CD14-positive monocyte (primary cell): ENCODE measurements around the gene DUOXA2. TPM values are rescaled to one million over a fixed set of nuclear protein-coding genes. Genes with fewer than 3 reads are reported as not detected.

Experiments used
- DNase-seq, 3 donors: peaks; one replicate each; pipeline ENCODE4 v3.0.0-alpha.2; 2011 to 2022
- H2AFZ ChIP-seq: 2 replicates; pipeline ENCODE4 v1.6.0; 2012; ENCODE audit warnings: mild to moderate bottlenecking, low read depth, low read length, inconsistent platforms; ENCODE audit not compliant: insufficient read depth, poor library complexity, severe bottlenecking
- H3K27ac ChIP-seq, 2 donors: 1 replicate in 1 of 2; 2 replicates in 1 of 2; pipeline ENCODE4 v1.5.1; 2012 to 2013; ENCODE audit warnings: low read length in 2 of 2, control low read depth in 1 of 2, inconsistent platforms in 1 of 2, low read depth in 1 of 2, mild to moderate bottlenecking in 1 of 2
- H3K27me3 ChIP-seq, 2 donors: one replicate each; pipeline versions ENCODE4 v1.6.0 to v1.6.1; 2011 to 2013; ENCODE audit warnings: low read length in 2 of 2; ENCODE audit not compliant: control insufficient read depth in 2 of 2, insufficient read depth in 2 of 2
- H3K36me3 ChIP-seq, 2 donors: replicated peaks in 1 of 2; 1 replicate in 1 of 2; 2 replicates in 1 of 2; pipeline versions ENCODE4 v1.5.1 to v1.6.1; 2012 to 2013; ENCODE audit warnings: low read length in 2 of 2, control low read depth in 1 of 2, inconsistent platforms in 1 of 2, mild to moderate bottlenecking in 1 of 2; ENCODE audit not compliant: insufficient read depth in 2 of 2, control insufficient read depth in 1 of 2
- H3K4me1 ChIP-seq, 2 donors: 1 replicate in 1 of 2; 2 replicates in 1 of 2; pipeline versions ENCODE4 v1.5.1 to v1.6.1; 2012 to 2013; ENCODE audit warnings: low read length in 2 of 2, control low read depth in 1 of 2, inconsistent platforms in 1 of 2, mild to moderate bottlenecking in 1 of 2, moderate library complexity in 1 of 2; ENCODE audit not compliant: insufficient read depth in 2 of 2, control insufficient read depth in 1 of 2
- H3K4me2 ChIP-seq: replicated peaks from 2 replicates; pipeline ENCODE3; 2012; ENCODE audit warnings: low read length, moderate library complexity, mild to moderate bottlenecking; ENCODE audit not compliant: poor library complexity, severe bottlenecking; ENCODE audit errors: extremely low read depth
- H3K4me3 ChIP-seq, 3 experiments: fragments of 200-600 bp in 1 of 3; sonication (generic) in 1 of 3; replicated peaks in 1 of 3; 1 replicate in 2 of 3; 2 replicates in 1 of 3; pipeline ENCODE4 v1.5.1; 2011 to 2013; ENCODE audit warnings: low read length in 3 of 3, mild to moderate bottlenecking in 3 of 3, control low read depth in 2 of 3, low read depth in 2 of 3, inconsistent platforms in 1 of 3, moderate library complexity in 1 of 3
- H3K79me2 ChIP-seq: 2 replicates; pipeline ENCODE4 v1.6.0; 2012; ENCODE audit warnings: mild to moderate bottlenecking, control low read depth, inconsistent platforms, low read length, moderate library complexity; ENCODE audit not compliant: insufficient read depth
- H3K9ac ChIP-seq: 2 replicates; pipeline ENCODE4 v1.6.0; 2017; ENCODE audit warnings: low read length, mild to moderate bottlenecking; ENCODE audit not compliant: insufficient read depth, poor library complexity, severe bottlenecking
- H3K9me3 ChIP-seq, 2 donors: replicated peaks in 1 of 2; 1 replicate in 1 of 2; 2 replicates in 1 of 2; pipeline versions ENCODE4 v1.5.1 to v1.6.1; 2012 to 2013; ENCODE audit warnings: low read length in 2 of 2, control low read depth in 1 of 2; ENCODE audit not compliant: control insufficient read depth in 1 of 2, insufficient read depth in 1 of 2
- H4K20me1 ChIP-seq: 2 replicates; pipeline ENCODE4 v1.6.0; 2012; ENCODE audit warnings: mild to moderate bottlenecking, low read length, control low read depth, moderate library complexity; ENCODE audit not compliant: insufficient read depth
- H3K27ac Mint-ChIP-seq, 7 donors: one replicate each; pipeline ENCODE4 v1.8.0; 2020; ENCODE audit warnings: mild to moderate bottlenecking in 7 of 7, mixed read lengths in 7 of 7, moderate library complexity in 6 of 7, inconsistent platforms in 2 of 7
- H3K27me3 Mint-ChIP-seq, 3 donors: one replicate each; pipeline ENCODE4 v1.8.0; 2021 to 2022; ENCODE audit warnings: low read depth in 3 of 3, mild to moderate bottlenecking in 3 of 3, mixed read lengths in 3 of 3, moderate library complexity in 3 of 3, inconsistent platforms in 1 of 3
- H3K36me3 Mint-ChIP-seq, 2 donors: one replicate each; pipeline ENCODE4 v1.8.0; 2020; ENCODE audit warnings: mixed read lengths in 2 of 2, inconsistent platforms in 1 of 2, mild to moderate bottlenecking in 1 of 2
- H3K4me1 Mint-ChIP-seq: one replicate; pipeline ENCODE4 v1.8.0; 2020; ENCODE audit warnings: mild to moderate bottlenecking, mixed read lengths
- H3K4me3 Mint-ChIP-seq, 2 donors: one replicate each; pipeline ENCODE4 v1.8.0; 2020; ENCODE audit warnings: mild to moderate bottlenecking in 2 of 2, mixed read lengths in 2 of 2, moderate library complexity in 1 of 2
- H3K9me3 Mint-ChIP-seq, 7 donors: one replicate each; pipeline ENCODE4 v1.8.0; 2020 to 2022; ENCODE audit warnings: mixed read lengths in 7 of 7, mild to moderate bottlenecking in 6 of 7, moderate library complexity in 6 of 7, inconsistent platforms in 2 of 7
- WGBS: methylation state at CpG from one replicate; pipeline ENCODE4 v1.1.5; 2013; ENCODE audit warnings: missing lambda C conversion rate; ENCODE audit not compliant: insufficient coverage; 5-methylcytosine and 5-hydroxymethylcytosine counted together
- intact Hi-C, 2 donors: fragments of 100-400 bp; cut with micrococcal nuclease; formaldehyde crosslinking; loops; one replicate each; pipeline versions ENCODE4 v1.15.0 to v1.15.1; 2023
- polyA plus RNA-seq, 3 donors: library from polyadenylated mRNA; depleted of rRNA in 1 of 3; unstranded in 2 of 3; stranded (reverse) in 1 of 3; fragments of 300-500 nt in 2 of 3; fragments of >200 nt in 1 of 3; fragmentation: Illumina TruSeq in 2 of 3; gene quantifications; 1 replicate in 2 of 3; 2 replicates in 1 of 3; pipeline ENCODE4 v1.2.3, GENCODE V29; 2012 to 2021
- TF ChIP-seq, protein P1 (sequence below): fragments of 200-600 bp; IDR thresholded peaks from one replicate; pipeline ENCODE4 v1.8.0; 2022; ENCODE audit warnings: antibody characterized with exemption, mild to moderate bottlenecking

The DUOXA2 gene
- polyA plus RNA-seq, 3 donors = not detected

DNA sequence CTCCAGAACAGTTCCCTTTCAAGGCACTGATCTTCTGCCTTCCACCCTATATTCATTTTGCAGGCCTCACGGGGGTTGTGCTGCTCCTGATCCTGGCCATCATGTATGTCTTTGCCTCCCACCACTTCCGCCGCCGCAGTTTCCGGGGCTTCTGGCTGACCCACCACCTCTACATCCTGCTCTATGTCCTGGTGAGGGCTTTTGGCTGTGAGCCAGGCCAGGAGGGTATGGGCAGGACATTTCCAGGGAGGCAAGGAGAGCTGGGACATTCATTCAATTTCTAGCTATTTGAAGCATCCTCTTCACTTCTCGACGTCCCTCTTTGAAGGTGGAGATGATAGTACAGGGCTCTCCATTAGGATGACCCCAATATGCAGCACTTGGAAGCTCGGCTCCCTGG lies 41.6 kb downstream of the DUOXA2 start:
- Histone ChIP-seq H3K27me3 (no peaks in the 10 kb centered on the region), H4K20me1 (no peaks in the 10 kb centered on the region), H3K4me3 (no peak overlapping the region), H3K9ac (no peak overlapping the region), H3K79me2 (no peaks in the 10 kb centered on the region), H3K9me3 (no peaks in the 10 kb centered on the region), H2AFZ (no peak overlapping the region), H3K4me1 (no peaks in the 10 kb centered on the region), H3K36me3 (no peaks in the 10 kb centered on the region), H3K27ac (no peak overlapping the region), H3K4me2 (no peak overlapping the region)
- H3K9me3 Mint-ChIP-seq = peaks cover 0 to 3% (median 0%) of the 10 kb centered on the region in 7 donors
- 93% methylated on average over 3 of the region's 8 CpGs for WGBS
- no peak for DNase-seq
- H3K4me3 Mint-ChIP-seq = no peak overlapping the region
- H3K4me1 Mint-ChIP-seq = no peaks in the 10 kb centered on the region
- H3K27ac Mint-ChIP-seq = no peak overlapping the region
- peaks cover 2 to 10% (median 8%) of the 10 kb centered on the region in 3 donors for H3K27me3 Mint-ChIP-seq
- intact Hi-C loops = no loop called here
- TF ChIP-seq, protein P1, sequence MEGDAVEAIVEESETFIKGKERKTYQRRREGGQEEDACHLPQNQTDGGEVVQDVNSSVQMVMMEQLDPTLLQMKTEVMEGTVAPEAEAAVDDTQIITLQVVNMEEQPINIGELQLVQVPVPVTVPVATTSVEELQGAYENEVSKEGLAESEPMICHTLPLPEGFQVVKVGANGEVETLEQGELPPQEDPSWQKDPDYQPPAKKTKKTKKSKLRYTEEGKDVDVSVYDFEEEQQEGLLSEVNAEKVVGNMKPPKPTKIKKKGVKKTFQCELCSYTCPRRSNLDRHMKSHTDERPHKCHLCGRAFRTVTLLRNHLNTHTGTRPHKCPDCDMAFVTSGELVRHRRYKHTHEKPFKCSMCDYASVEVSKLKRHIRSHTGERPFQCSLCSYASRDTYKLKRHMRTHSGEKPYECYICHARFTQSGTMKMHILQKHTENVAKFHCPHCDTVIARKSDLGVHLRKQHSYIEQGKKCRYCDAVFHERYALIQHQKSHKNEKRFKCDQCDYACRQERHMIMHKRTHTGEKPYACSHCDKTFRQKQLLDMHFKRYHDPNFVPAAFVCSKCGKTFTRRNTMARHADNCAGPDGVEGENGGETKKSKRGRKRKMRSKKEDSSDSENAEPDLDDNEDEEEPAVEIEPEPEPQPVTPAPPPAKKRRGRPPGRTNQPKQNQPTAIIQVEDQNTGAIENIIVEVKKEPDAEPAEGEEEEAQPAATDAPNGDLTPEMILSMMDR = no peak
- H3K36me3 Mint-ChIP-seq = peaks cover 2 to 7% of the 10 kb centered on the region in 2 donors

DNA sequence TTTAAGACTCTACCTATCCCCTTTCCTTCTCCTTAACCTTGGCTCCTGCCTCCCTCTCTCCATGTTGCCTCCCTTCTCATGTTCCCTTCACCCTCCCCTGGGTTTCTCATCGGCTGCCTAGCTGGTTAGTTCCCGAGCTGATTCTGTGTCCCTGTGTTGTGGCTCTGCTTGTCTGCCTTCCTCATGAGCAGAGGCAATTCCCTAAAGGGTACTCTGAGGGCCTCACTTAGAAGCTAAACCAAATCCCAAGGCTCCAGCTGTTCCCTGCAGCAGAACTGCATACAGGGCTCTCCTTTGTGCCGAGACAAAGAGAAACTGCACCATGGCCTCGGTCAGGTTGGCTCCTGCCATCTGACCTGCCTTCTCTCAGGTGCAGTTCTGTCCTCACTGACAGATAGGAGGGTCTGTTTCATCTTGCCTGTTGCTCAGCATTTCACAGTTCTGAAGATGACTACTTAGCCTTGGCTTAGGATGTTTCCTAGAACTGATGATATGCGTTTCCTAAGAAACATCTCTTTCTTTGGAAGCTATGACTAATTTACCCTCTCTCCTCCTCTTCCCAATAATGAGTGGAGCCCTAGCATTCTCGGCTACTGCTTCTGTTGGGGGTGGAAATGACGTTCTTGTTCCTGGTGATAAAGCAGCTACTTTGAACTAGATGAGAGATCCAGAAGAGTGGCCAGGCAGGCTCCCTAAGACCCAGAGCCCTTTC lies 42.8 kb downstream of the DUOXA2 start:
- TF ChIP-seq, protein P1 = no peak
- Mint-ChIP-seq H3K27ac (peak overlapping the region in 2 of 7 donors; percentile 27 to 59), H3K27me3 (peaks cover 0 to 10% (median 8%) of the 10 kb centered on the region in 3 donors), H3K36me3 (peaks cover 2 to 7% of the 10 kb centered on the region in 2 donors), H3K9me3 (peaks cover 0 to 3% (median 0%) of the 10 kb centered on the region in 7 donors), H3K4me3 (no peak overlapping the region), H3K4me1 (no peaks in the 10 kb centered on the region)
- no peaks in the 10 kb centered on the region for H3K79me2 ChIP-seq
- H3K4me2 ChIP-seq = no peak overlapping the region
- intact Hi-C loops = no loop called here
- H3K9me3 ChIP-seq = no peaks in the 10 kb centered on the region
- H3K36me3 ChIP-seq = no peaks in the 10 kb centered on the region
- H4K20me1 ChIP-seq = no peaks in the 10 kb centered on the region
- H3K27ac ChIP-seq = no peak overlapping the region
- H3K27me3 ChIP-seq = no peaks in the 10 kb centered on the region
- no peaks in the 10 kb centered on the region for H3K4me1 ChIP-seq
- WGBS = 78% methylated on average over 4 of the region's 7 CpGs
- no peak overlapping the region for H3K4me3 ChIP-seq
- H3K9ac ChIP-seq = no peak overlapping the region
- no peak for DNase-seq
- no peak overlapping the region for H2AFZ ChIP-seq
